GM12878 (cell line): ENCODE results near the gene MAN2A2. TPM values are rescaled to one million over a fixed set of nuclear protein-coding genes. Genes with fewer than 3 reads are reported as not detected.

Experiments
- ATAC-seq: fragments of 200-7000 bp; cut with Tn5 transposase; 3 replicates; pipeline ENCODE4 v1.9.1; 2020; ENCODE audit warnings: mild to moderate bottlenecking, moderate library complexity
- BruUV-seq: library from RNA; stranded (reverse); fragments of 400-500 nt; replicated peaks from 2 replicates; lab custom pipeline; 2021; lab: Mats Ljungman, UMichigan
- CTCF ChIA-PET: fragments of 300-600 bp; sonication (Branson Sonifier 250); formaldehyde crosslinking; extraction: SDS; loops from one replicate; lab custom pipeline; 2021; ENCODE audit warnings: inconsistent platforms; lab: Yijun Ruan, JAX
- POLR2A ChIA-PET: fragments of 350-600 bp; formaldehyde crosslinking; extraction: SDS; loops from one replicate; lab custom pipeline; 2021; ENCODE audit warnings: inconsistent platforms; lab: Charles Lee
- RAD21 ChIA-PET: fragments of 300-600 bp; sonication (Branson Sonifier 250); formaldehyde crosslinking; loops from one replicate; lab custom pipeline; 2023; ENCODE audit warnings: antibody characterized with exemption; ENCODE audit not compliant: unreplicated experiment; lab: Charles Lee
- SMC1A ChIA-PET: fragments of 300-600 bp; sonication (Branson Sonifier 250); formaldehyde crosslinking; loops from one replicate; lab custom pipeline; 2023; ENCODE audit not compliant: unreplicated experiment, uncharacterized antibody; lab: Charles Lee
- DNase-seq: peaks from one replicate; pipeline ENCODE4 v3.0.0-alpha.2; 2011; ENCODE audit warnings: low read depth, low spot score
- FAIRE-seq: peaks from 3 replicates; lab custom pipeline; 2011; peaks lifted over from hg19 to GRCh38; lab: Jason Lieb, UNC
- H2AFZ ChIP-seq: 2 replicates; pipeline ENCODE4 v1.6.0; 2011; ENCODE audit warnings: low read depth, low read length, control low read depth; ENCODE audit not compliant: control insufficient read depth
- H3K27ac ChIP-seq: 2 replicates; pipeline ENCODE4 v1.5.1; 2011; ENCODE audit warnings: control low read depth; ENCODE audit not compliant: control insufficient read depth, insufficient read depth
- H3K27me3 ChIP-seq, 2 experiments: replicated peaks in 1 of 2; 2 replicates each; pipeline versions ENCODE4 v1.6.0 to v1.6.1; 2011; ENCODE audit warnings: low read length in 1 of 2; ENCODE audit not compliant: control insufficient read depth in 2 of 2, insufficient read depth in 2 of 2
- H3K36me3 ChIP-seq, 2 experiments: 2 replicates each; pipeline ENCODE4 v1.5.1; 2011; ENCODE audit warnings: low read length in 1 of 2; ENCODE audit not compliant: control insufficient read depth in 2 of 2, insufficient read depth in 2 of 2
- H3K4me1 ChIP-seq: 2 replicates; pipeline ENCODE4 v1.6.1; 2011; ENCODE audit warnings: mild to moderate bottlenecking, low read length, moderate library complexity, mixed read lengths; ENCODE audit not compliant: control insufficient read depth, insufficient read depth
- H3K4me2 ChIP-seq: 2 replicates; pipeline ENCODE4 v1.6.0; 2011; ENCODE audit warnings: control low read depth; ENCODE audit not compliant: control insufficient read depth, insufficient read depth
- H3K4me3 ChIP-seq: fragments of 200-600 bp; sonication (generic); 2 replicates; pipeline ENCODE4 v1.5.1; 2016
- H3K79me2 ChIP-seq: 2 replicates; pipeline ENCODE4 v1.6.0; 2011; ENCODE audit warnings: low read length; ENCODE audit not compliant: control insufficient read depth, insufficient read depth
- H3K9ac ChIP-seq: 2 replicates; pipeline ENCODE4 v1.8.0; 2011; ENCODE audit warnings: low read length, control low read depth, mixed read lengths; ENCODE audit not compliant: control insufficient read depth, insufficient read depth
- H3K9me3 ChIP-seq: replicated peaks from 3 replicates; pipeline ENCODE4 v1.5.1; 2011; ENCODE audit warnings: mild to moderate bottlenecking, low read length; ENCODE audit not compliant: control insufficient read depth, insufficient read depth
- H4K20me1 ChIP-seq: 2 replicates; pipeline ENCODE4 v1.6.0; 2011; ENCODE audit not compliant: control insufficient read depth, insufficient read depth
- BRCA1 ChIP-seq: IDR thresholded peaks from 2 replicates; pipeline ENCODE4 v1.6.1; 2011; ENCODE audit warnings: low read depth, low read length, improper control_type of control experiment
- ESRRA ChIP-seq: IDR thresholded peaks from 2 replicates; pipeline ENCODE4 v1.6.1; 2012; ENCODE audit warnings: mild to moderate bottlenecking, low read length, improper control_type of control experiment
- KDM1A ChIP-seq: fragments of 200-600 bp; sonication (generic); IDR thresholded peaks from 2 replicates; pipeline ENCODE4 v1.6.1; 2016; ENCODE audit warnings: borderline replicate concordance
- MTA3 ChIP-seq: IDR thresholded peaks from 2 replicates; pipeline ENCODE4 v1.6.1; 2012; ENCODE audit warnings: low read length, inconsistent platforms, borderline replicate concordance
- WGBS: methylation state at CpG from one replicate; pipeline ENCODE4 v1.1.6; 2016; ENCODE audit warnings: low lambda C conversion rate; ENCODE audit not compliant: insufficient replicate concordance, insufficient coverage; ENCODE audit errors: missing lambda C conversion rate; 5-methylcytosine and 5-hydroxymethylcytosine counted together
- in situ Hi-C: fragments of 300-500 bp; cut with MboI; formaldehyde crosslinking; loops from 9 replicates; pipeline ENCODE4 v1.14.3; 2018; ENCODE audit warnings: mixed read lengths
- intact Hi-C: fragments of 100-400 bp; cut with micrococcal nuclease; formaldehyde crosslinking; loops from one replicate; pipeline ENCODE4 v1.14.2; 2022; ENCODE audit not compliant: unreplicated experiment
- polyA plus RNA-seq, 11 experiments: library from polyadenylated mRNA; depleted of rRNA in 4 of 11; unstranded in 6 of 11; stranded (reverse) in 5 of 11; fragments of >200 nt; fragmentation: Nextera tagmentation in 4 of 11; fragmentation: Illumina TruSeq in 1 of 11; extraction: Ambion mirVana in 4 of 11; extraction: Trizol in 1 of 11; gene quantifications; 1 replicate in 1 of 11; 2 replicates in 10 of 11; pipeline versions ENCODE4 v1.2.1 to v1.2.3, GENCODE V29; 2011 to 2016; ENCODE audit warnings: inconsistent platforms in 2 of 11, missing spikeins in 2 of 11, low read depth in 1 of 11
- total RNA-seq, 4 experiments: library from RNA; depleted of rRNA in 3 of 4; stranded (reverse); fragments of >200 nt in 3 of 4; fragmentation: Illumina TruSeq in 1 of 4; extraction: Trizol in 1 of 4; gene quantifications; 2 replicates each; pipeline versions ENCODE4 v1.2.1 to v1.2.3, GENCODE V29; 2013 to 2021

The MAN2A2 gene
- total and polyA plus RNA-seq, 10 of the 15 experiments (the other 5 are each of a cell fraction or from before 2014, with no cell fraction given): 4.2 to 79.4 (median 23.2) TPM

DNA sequence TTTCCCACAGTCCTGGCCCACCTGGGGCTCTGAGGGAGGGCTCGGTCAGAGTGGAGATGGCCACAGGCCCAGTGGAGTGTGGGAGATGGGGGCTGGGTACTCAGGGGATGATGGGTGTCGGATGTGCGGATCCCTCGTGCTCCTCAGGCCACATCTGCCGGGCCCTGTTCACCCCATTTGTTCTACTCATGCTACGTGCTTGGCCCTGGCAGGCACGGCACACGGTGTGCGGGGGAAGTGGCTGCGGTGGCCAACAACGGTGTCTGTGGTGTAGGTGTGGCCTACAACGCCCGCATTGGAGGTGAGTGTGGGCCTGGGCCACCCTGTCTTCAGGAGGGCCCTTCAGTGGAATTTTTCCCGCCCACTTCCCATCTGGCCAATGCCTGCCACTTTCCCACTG, 25.8 kb upstream of the MAN2A2 start:
- no peak for DNase-seq
- Histone ChIP-seq H3K9me3 (no peaks in the 10 kb centered on the region), H3K4me1 (peaks cover 9% of the 10 kb centered on the region), H3K79me2 (peaks cover 16% of the 10 kb centered on the region), H3K9ac (no peak overlapping the region), H3K27me3 (no peaks in the 10 kb centered on the region), H4K20me1 (peaks cover 4% of the 10 kb centered on the region; the same call in 1 of the 2 replicates), H3K27ac (no peak overlapping the region), H3K36me3 (peaks cover 17 to 38% of the 10 kb centered on the region in 2 experiments; a peak in 3 of 4 replicates), H3K4me3 (no peak overlapping the region), H3K4me2 (no peak overlapping the region), H2AFZ (no peak overlapping the region)
- ChIA-PET POLR2A (no interaction called here), RAD21 (no interaction called here), SMC1A (no interaction called here), CTCF (no interaction called here)
- FAIRE-seq: no peak
- BruUV-seq: no TSS peak
- in situ Hi-C loops (no loop called here), intact Hi-C loops (no loop called here)
- 97% methylated on average over 11 of the region's 14 CpGs for WGBS
- TF ChIP-seq MTA3: no peak
- TF ChIP-seq KDM1A: no peak
- no peak for ATAC-seq

DNA sequence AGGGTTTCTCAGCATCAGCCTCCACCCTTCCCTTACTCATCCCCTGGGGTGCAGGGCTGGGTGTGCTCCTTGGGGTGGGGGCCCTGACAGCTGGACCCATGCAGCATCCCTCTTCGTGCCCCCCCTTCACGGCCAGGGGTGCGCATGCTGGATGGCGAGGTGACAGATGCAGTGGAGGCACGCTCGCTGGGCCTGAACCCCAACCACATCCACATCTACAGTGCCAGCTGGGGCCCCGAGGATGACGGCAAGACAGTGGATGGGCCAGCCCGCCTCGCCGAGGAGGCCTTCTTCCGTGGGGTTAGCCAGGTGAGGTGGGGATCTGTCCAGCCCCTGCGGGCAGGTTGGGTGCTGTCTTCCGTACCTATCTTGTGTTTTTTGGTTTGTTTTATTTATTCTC, 25.1 kb upstream of the MAN2A2 start:
- no peak overlapping the region for H2AFZ ChIP-seq
- no peak for ATAC-seq
- intact Hi-C loops: no loop called here
- TF ChIP-seq BRCA1: no peak
- TF ChIP-seq ESRRA: no peak
- TF ChIP-seq, all 136 proteins: peak for 0
- Histone ChIP-seq H3K4me1 (peaks cover 5% of the 10 kb centered on the region), H3K27me3 (no peaks in the 10 kb centered on the region), H3K9me3 (no peaks in the 10 kb centered on the region), H3K27ac (no peak overlapping the region), H3K9ac (no peak overlapping the region), H3K79me2 (peaks cover 10% of the 10 kb centered on the region), H3K4me3 (no peak overlapping the region), H4K20me1 (peaks cover 4% of the 10 kb centered on the region; the same call in 1 of the 2 replicates), H3K4me2 (no peak overlapping the region), H3K36me3 (peaks cover 17 to 40% of the 10 kb centered on the region in 2 experiments; a peak in 3 of 4 replicates)
- FAIRE-seq (no peak), DNase-seq (no peak)
- ChIA-PET CTCF (no interaction called here), POLR2A (no interaction called here), RAD21 (no interaction called here), SMC1A (no interaction called here)
- in situ Hi-C loops: no loop called here
- BruUV-seq: no TSS peak
- 93% methylated on average over 14 of the region's 14 CpGs for WGBS
